ENCODE results near the gene SLC4A4.

Gene SLC4A4

GRCh38 chr4:71303850-71304249 lies 35.0 kb upstream of the SLC4A4 start:
- Histone ChIP-seq H3K27me3 (ENCODE audit: control insufficient read depth, insufficient read depth, low read length, poor library complexity, severe bottlenecking) (no peaks in the 10 kb centered on the region), H3K36me3 (ENCODE audit: control insufficient read depth, insufficient read depth, low read length) (no peaks in the 10 kb centered on the region), H3K4me1 (ENCODE audit: control insufficient read depth, insufficient read depth, low read length) (no peaks in the 10 kb centered on the region), H3K4me3 (ENCODE audit: insufficient read depth, low read depth, low read length) (no peak overlapping the region), H3K9me3 (ENCODE audit: control insufficient read depth, low read length) (no peaks in the 10 kb centered on the region), H3K27ac (ENCODE audit: insufficient read depth, low read depth, low read length, poor library complexity, severe bottlenecking) (no peak overlapping the region)
- WGBS, 2 experiments, result 79 to 90% methylated on average over 2 of the region's 2 CpGs

- no peaks in the 10 kb centered on the region for H3K9me3 ChIP-seq (ENCODE audit: control insufficient read depth, low read length)
- no peaks in the 10 kb centered on the region for H3K4me1 ChIP-seq (ENCODE audit: control insufficient read depth, insufficient read depth, low read length)
- no peak overlapping the region for H3K27ac ChIP-seq (ENCODE audit: insufficient read depth, low read depth, low read length, poor library complexity, severe bottlenecking)
- 92 to 98% methylated on average over 2 of the region's 2 CpGs for WGBS, 2 experiments
- no peaks in the 10 kb centered on the region for H3K27me3 ChIP-seq (ENCODE audit: control insufficient read depth, insufficient read depth, low read length, poor library complexity, severe bottlenecking)
- H3K36me3 ChIP-seq (ENCODE audit: control insufficient read depth, insufficient read depth, low read length), result no peaks in the 10 kb centered on the region
- no peak overlapping the region for H3K4me3 ChIP-seq (ENCODE audit: insufficient read depth, low read depth, low read length)
Observed at GRCh38 chr4:71304289-71304850, 34.5 kb upstream of the SLC4A4 start.

GRCh38 chr4:71307729-71308128 lies 31.1 kb upstream of the SLC4A4 start:
- WGBS, 2 experiments, result 97 to 98% methylated on average over 2 of the region's 2 CpGs
- no peaks in the 10 kb centered on the region for H3K27me3 ChIP-seq (ENCODE audit: control insufficient read depth, insufficient read depth, low read length, poor library complexity, severe bottlenecking)

GRCh38 chr4:71322425-71322824 lies 16.4 kb upstream of the SLC4A4 start:
- Histone ChIP-seq H3K27ac (ENCODE audit: insufficient read depth, low read depth, low read length, poor library complexity, severe bottlenecking) (no peak overlapping the region), H3K4me3 (ENCODE audit: insufficient read depth, low read depth, low read length) (no peak overlapping the region), H3K4me1 (ENCODE audit: control insufficient read depth, insufficient read depth, low read length) (no peaks in the 10 kb centered on the region), H3K36me3 (ENCODE audit: control insufficient read depth, insufficient read depth, low read length) (no peaks in the 10 kb centered on the region), H3K27me3 (ENCODE audit: control insufficient read depth, insufficient read depth, low read length, poor library complexity, severe bottlenecking) (no peaks in the 10 kb centered on the region), H3K9me3 (ENCODE audit: control insufficient read depth, low read length) (no peaks in the 10 kb centered on the region)
- 87 to 92% methylated on average over 3 of the region's 3 CpGs for WGBS, 2 experiments

More at GRCh38 chr4:71307729-71308128, 31.1 kb upstream of the SLC4A4 start:
- Histone ChIP-seq H3K27ac (ENCODE audit: insufficient read depth, low read depth, low read length, poor library complexity, severe bottlenecking) (no peak overlapping the region), H3K36me3 (ENCODE audit: control insufficient read depth, insufficient read depth, low read length) (no peaks in the 10 kb centered on the region), H3K4me3 (ENCODE audit: insufficient read depth, low read depth, low read length) (no peak overlapping the region), H3K4me1 (ENCODE audit: control insufficient read depth, insufficient read depth, low read length) (no peaks in the 10 kb centered on the region), H3K9me3 (ENCODE audit: control insufficient read depth, low read length) (no peaks in the 10 kb centered on the region)

DNA sequence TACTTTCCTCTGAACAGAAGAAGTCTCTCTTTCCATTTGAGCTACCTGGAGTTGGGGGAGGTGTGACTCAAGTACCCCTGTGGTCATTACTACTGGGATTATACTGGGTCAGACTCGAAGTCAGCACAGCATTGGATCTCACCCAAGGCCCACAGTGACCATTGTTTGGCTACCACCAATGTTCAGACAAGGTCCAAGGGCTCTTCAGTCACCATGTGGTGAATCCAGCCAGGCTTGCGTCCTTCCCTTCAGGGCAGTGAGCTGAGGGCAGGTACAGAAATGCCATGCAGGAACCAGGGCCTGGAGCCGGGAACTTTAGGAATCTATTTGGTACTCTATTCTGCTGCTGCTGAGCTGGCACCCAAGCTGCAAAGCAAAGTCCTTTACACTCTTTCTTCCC lies 5.5 kb upstream of the SLC4A4 start:
- H3K36me3 ChIP-seq (ENCODE audit: control insufficient read depth, insufficient read depth, low read length), result no peaks in the 10 kb centered on the region
- no peak overlapping the region for H3K4me3 ChIP-seq (ENCODE audit: insufficient read depth, low read depth, low read length)
- no peaks in the 10 kb centered on the region for H3K9me3 ChIP-seq (ENCODE audit: control insufficient read depth, low read length)
- H3K27ac ChIP-seq (ENCODE audit: insufficient read depth, low read depth, low read length, poor library complexity, severe bottlenecking), result no peak overlapping the region
- H3K27me3 ChIP-seq (ENCODE audit: control insufficient read depth, insufficient read depth, low read length, poor library complexity, severe bottlenecking), result no peaks in the 10 kb centered on the region
- H3K4me1 ChIP-seq (ENCODE audit: control insufficient read depth, insufficient read depth, low read length), result no peaks in the 10 kb centered on the region
- WGBS, 2 experiments, result 88 to 90% methylated on average over 3 of the region's 3 CpGs

DNA sequence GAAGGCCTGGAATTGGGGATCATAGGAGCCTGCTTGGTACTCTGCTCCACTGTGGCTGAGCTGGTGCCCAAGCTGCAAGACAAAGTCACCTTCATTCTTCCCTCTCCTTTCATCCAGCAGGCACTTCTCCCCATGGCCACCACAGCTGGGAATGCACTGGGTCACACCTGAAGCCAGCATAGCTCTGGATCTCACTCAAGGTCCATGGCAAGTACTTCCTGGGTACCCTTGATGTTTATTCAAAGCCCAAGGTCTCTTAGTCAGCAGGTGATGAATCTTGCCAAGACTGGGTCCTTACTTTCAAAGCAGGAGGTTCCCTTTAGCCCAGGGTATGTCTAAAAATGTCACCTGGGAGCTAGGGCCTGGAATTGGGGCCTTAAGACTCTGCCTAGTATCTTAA lies 4.9 kb upstream of the SLC4A4 start:
- no peak overlapping the region for H3K27ac ChIP-seq (ENCODE audit: insufficient read depth, low read depth, low read length, poor library complexity, severe bottlenecking)
- H3K4me3 ChIP-seq (ENCODE audit: insufficient read depth, low read depth, low read length), result no peak overlapping the region
- no peaks in the 10 kb centered on the region for H3K36me3 ChIP-seq (ENCODE audit: control insufficient read depth, insufficient read depth, low read length)
- no peaks in the 10 kb centered on the region for H3K4me1 ChIP-seq (ENCODE audit: control insufficient read depth, insufficient read depth, low read length)
- no peaks in the 10 kb centered on the region for H3K27me3 ChIP-seq (ENCODE audit: control insufficient read depth, insufficient read depth, low read length, poor library complexity, severe bottlenecking)
- no peaks in the 10 kb centered on the region for H3K9me3 ChIP-seq (ENCODE audit: control insufficient read depth, low read length)

DNA sequence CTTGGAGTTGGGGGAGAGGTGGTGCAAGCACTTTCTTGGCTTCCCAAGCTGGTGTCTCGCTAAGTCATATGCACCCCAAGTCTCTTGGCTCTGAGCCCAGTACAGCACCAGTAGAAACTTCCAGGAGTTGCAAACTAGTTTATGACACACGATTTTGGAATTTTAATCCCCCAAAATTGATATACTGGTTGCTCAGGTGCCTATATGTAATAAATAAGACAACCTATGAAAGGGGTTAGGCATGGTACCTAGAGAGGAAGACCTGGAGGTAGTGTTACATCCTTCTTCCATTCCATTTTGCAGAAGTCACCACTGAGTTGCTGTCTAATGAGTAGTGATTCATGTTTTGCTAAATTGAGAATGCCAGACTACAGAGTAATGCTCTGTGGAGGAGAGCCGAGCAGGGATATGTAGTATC lies 4.3 kb upstream of the SLC4A4 start:
- 89 to 93% methylated on average over 3 of the region's 3 CpGs for WGBS, 2 experiments
- H3K9me3 ChIP-seq (ENCODE audit: control insufficient read depth, low read length), result no peaks in the 10 kb centered on the region
- H3K27ac ChIP-seq (ENCODE audit: insufficient read depth, low read depth, low read length, poor library complexity, severe bottlenecking), result no peak overlapping the region

GRCh38 chr4:71343670-71344466 lies 5.0 kb downstream of the SLC4A4 start:
- Histone ChIP-seq H3K4me1 (ENCODE audit: control insufficient read depth, insufficient read depth, low read length) (no peaks in the 10 kb centered on the region), H3K4me3 (ENCODE audit: insufficient read depth, low read depth, low read length) (no peak overlapping the region), H3K36me3 (ENCODE audit: control insufficient read depth, insufficient read depth, low read length) (no peaks in the 10 kb centered on the region), H3K27ac (ENCODE audit: insufficient read depth, low read depth, low read length, poor library complexity, severe bottlenecking) (no peak overlapping the region), H3K9me3 (ENCODE audit: control insufficient read depth, low read length) (no peaks in the 10 kb centered on the region), H3K27me3 (ENCODE audit: control insufficient read depth, insufficient read depth, low read length, poor library complexity, severe bottlenecking) (no peaks in the 10 kb centered on the region)
- WGBS, 2 experiments, result 93 to 96% methylated on average over 2 of the region's 2 CpGs

More for the DNA sequence above, 4.3 kb upstream of the SLC4A4 start:
- Histone ChIP-seq H3K36me3 (ENCODE audit: control insufficient read depth, insufficient read depth, low read length) (no peaks in the 10 kb centered on the region), H3K4me1 (ENCODE audit: control insufficient read depth, insufficient read depth, low read length) (no peaks in the 10 kb centered on the region), H3K4me3 (ENCODE audit: insufficient read depth, low read depth, low read length) (no peak overlapping the region), H3K27me3 (ENCODE audit: control insufficient read depth, insufficient read depth, low read length, poor library complexity, severe bottlenecking) (no peaks in the 10 kb centered on the region)

DNA sequence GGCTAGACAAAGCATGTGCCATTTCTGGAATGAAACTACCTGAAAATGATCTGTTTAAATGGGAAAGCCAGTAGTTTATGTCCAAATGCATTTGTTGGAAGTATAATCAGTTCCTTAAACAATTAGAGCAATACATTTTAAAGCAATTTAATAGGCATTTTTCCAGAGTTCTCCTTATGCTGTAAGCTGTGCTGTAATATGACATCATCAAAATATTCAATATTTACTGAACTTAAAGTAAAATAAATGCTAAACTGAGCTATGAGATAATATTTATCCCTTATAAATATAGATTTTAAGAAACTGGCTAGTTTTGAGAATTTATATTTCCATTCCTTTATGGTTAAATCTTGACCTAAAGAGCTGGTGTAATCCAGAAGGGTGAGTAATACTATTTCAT lies 7.9 kb downstream of the SLC4A4 start:
- Histone ChIP-seq H3K4me1 (ENCODE audit: control insufficient read depth, insufficient read depth, low read length) (no peaks in the 10 kb centered on the region), H3K27ac (ENCODE audit: insufficient read depth, low read depth, low read length, poor library complexity, severe bottlenecking) (no peak overlapping the region), H3K36me3 (ENCODE audit: control insufficient read depth, insufficient read depth, low read length) (no peaks in the 10 kb centered on the region), H3K4me3 (ENCODE audit: insufficient read depth, low read depth, low read length) (no peak overlapping the region), H3K27me3 (ENCODE audit: control insufficient read depth, insufficient read depth, low read length, poor library complexity, severe bottlenecking) (no peaks in the 10 kb centered on the region), H3K9me3 (ENCODE audit: control insufficient read depth, low read length) (no peaks in the 10 kb centered on the region)

- Histone ChIP-seq H3K9me3 (ENCODE audit: control insufficient read depth, low read length) (no peaks in the 10 kb centered on the region), H3K27me3 (ENCODE audit: control insufficient read depth, insufficient read depth, low read length, poor library complexity, severe bottlenecking) (no peaks in the 10 kb centered on the region), H3K4me3 (ENCODE audit: insufficient read depth, low read depth, low read length) (no peak overlapping the region), H3K4me1 (ENCODE audit: control insufficient read depth, insufficient read depth, low read length) (no peaks in the 10 kb centered on the region), H3K27ac (ENCODE audit: insufficient read depth, low read depth, low read length, poor library complexity, severe bottlenecking) (no peak overlapping the region), H3K36me3 (ENCODE audit: control insufficient read depth, insufficient read depth, low read length) (no peaks in the 10 kb centered on the region)
- WGBS, 2 experiments, result 89 to 100% methylated on average over 1 to 2 of the region's 3 CpGs
Observed at GRCh38 chr4:71348586-71348985, 9.8 kb downstream of the SLC4A4 start.

Data from ectodermal cell (in vitro differentiated cells).